MM.1S (cell line): Measurements from ENCODE around the gene FAM161B.

Experiments used
- DNase-seq: peaks from one replicate; pipeline ENCODE4 v3.0.0-alpha.2; 2015
- H2AFZ ChIP-seq: fragments of 300-600 bp; sonication (generic); 2 replicates; pipeline ENCODE4 v1.6.0; 2016; ENCODE audit warnings: antibody characterized with exemption, low read length
- H3F3A ChIP-seq: fragments of 300-600 bp; sonication (generic); 2 replicates; pipeline ENCODE4 v1.6.1; 2016; ENCODE audit warnings: mild to moderate bottlenecking, antibody characterized with exemption, low read length, moderate library complexity, mixed read lengths; ENCODE audit not compliant: insufficient read depth
- H3K27ac ChIP-seq: fragments of 300-600 bp; sonication (generic); 2 replicates; pipeline ENCODE4 v1.5.1; 2016; ENCODE audit warnings: mild to moderate bottlenecking, low read length
- H3K27me3 ChIP-seq: fragments of 300-600 bp; sonication (generic); replicated peaks from 2 replicates; pipeline ENCODE4 v1.6.0; 2016; ENCODE audit warnings: low read length; ENCODE audit not compliant: insufficient read depth
- H3K36me3 ChIP-seq: fragments of 300-600 bp; sonication (generic); replicated peaks from 2 replicates; pipeline ENCODE4 v1.6.1; 2016; ENCODE audit warnings: mild to moderate bottlenecking, low read length, mixed read lengths; ENCODE audit not compliant: insufficient read depth
- H3K4me1 ChIP-seq: fragments of 300-600 bp; sonication (generic); 2 replicates; pipeline ENCODE4 v1.6.1; 2016; ENCODE audit warnings: low read length, mixed read lengths
- H3K4me2 ChIP-seq: fragments of 300-600 bp; sonication (generic); 2 replicates; pipeline ENCODE4 v1.6.0; 2016; ENCODE audit warnings: low read depth, low read length
- H3K4me3 ChIP-seq: fragments of 300-600 bp; sonication (generic); 2 replicates; pipeline ENCODE4 v1.5.1; 2016; ENCODE audit warnings: low read length, mixed read lengths
- H3K79me2 ChIP-seq: fragments of 300-600 bp; sonication (generic); 2 replicates; pipeline ENCODE4 v1.6.1; 2016; ENCODE audit warnings: mixed run types, low read length, mixed read lengths
- H3K9ac ChIP-seq: fragments of 300-600 bp; sonication (generic); 2 replicates; pipeline ENCODE4 v1.6.1; 2016; ENCODE audit warnings: low read length, mixed read lengths
- H3K9me2 ChIP-seq: fragments of 300-600 bp; sonication (generic); replicated peaks from 2 replicates; pipeline ENCODE4 v1.6.1; 2016; ENCODE audit warnings: mild to moderate bottlenecking, low read length, mixed read lengths; ENCODE audit not compliant: insufficient read depth
- H3K9me3 ChIP-seq: fragments of 300-600 bp; sonication (generic); replicated peaks from 2 replicates; pipeline ENCODE4 v1.6.1; 2016; ENCODE audit warnings: mild to moderate bottlenecking, low read length, mixed read lengths; ENCODE audit not compliant: insufficient read depth
- H4K20me1 ChIP-seq: fragments of 300-600 bp; sonication (generic); 2 replicates; pipeline ENCODE4 v1.6.1; 2016; ENCODE audit warnings: mild to moderate bottlenecking, low read length, moderate library complexity, mixed read lengths; ENCODE audit not compliant: insufficient read depth
- CTCF ChIP-seq: fragments of 300-600 bp; sonication (generic); IDR thresholded peaks from 2 replicates; pipeline ENCODE4 v1.5.1; 2016; ENCODE audit warnings: antibody characterized with exemption, low read length, mixed read lengths
- EZH2 ChIP-seq: fragments of 300-600 bp; sonication (generic); optimal IDR thresholded peaks from 2 replicates; pipeline ENCODE3; 2017; ENCODE audit warnings: low read depth, mild to moderate bottlenecking, antibody characterized with exemption, low read length, mixed read lengths
- EZH2phosphoT487 ChIP-seq: fragments of 300-600 bp; sonication (generic); IDR thresholded peaks from 2 replicates; pipeline ENCODE4 v1.6.1; 2018; ENCODE audit warnings: antibody characterized with exemption, low read length

Gene FAM161B

DNA sequence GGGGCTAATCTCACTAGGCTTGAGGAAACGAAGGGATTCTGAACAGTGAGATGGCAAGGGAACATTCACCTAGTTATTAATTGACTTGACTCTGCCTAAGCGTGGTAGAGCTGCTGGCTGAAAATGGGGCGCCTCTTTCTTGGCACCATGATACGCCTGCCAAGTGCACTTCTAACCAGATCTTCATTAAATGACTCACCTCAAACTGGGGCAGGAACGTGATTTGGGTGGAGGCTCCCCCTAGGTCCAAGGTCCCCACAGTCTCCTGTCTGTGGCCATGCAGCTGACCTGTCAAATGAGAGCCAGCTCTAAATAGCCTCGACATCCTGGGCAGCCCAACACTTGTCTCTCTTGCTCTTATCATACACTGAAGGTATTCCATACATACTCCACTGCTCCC lies 26.2 kb upstream of the FAM161B start:
- DNase-seq, result no peak
- no peaks in the 10 kb centered on the region for H3K9me3 ChIP-seq
- H4K20me1 ChIP-seq, result no peaks in the 10 kb centered on the region
- no peaks in the 10 kb centered on the region for H3K4me1 ChIP-seq
- no peak overlapping the region for H3K4me3 ChIP-seq
- TF ChIP-seq CTCF (no peak), EZH2 (no peak), EZH2phosphoT487 (no peak)
- H3K9ac ChIP-seq, result no peak overlapping the region
- no peaks in the 10 kb centered on the region for H3K36me3 ChIP-seq
- no peaks in the 10 kb centered on the region for H3K9me2 ChIP-seq
- H3F3A ChIP-seq, result no peaks in the 10 kb centered on the region
- H3K79me2 ChIP-seq, result no peaks in the 10 kb centered on the region
- H3K27me3 ChIP-seq, result no peaks in the 10 kb centered on the region
- no peak overlapping the region for H3K27ac ChIP-seq
- H3K4me2 ChIP-seq, result no peak overlapping the region
- no peak overlapping the region for H2AFZ ChIP-seq

GRCh38 chr14:73973497-73973896 lies 23.6 kb upstream of the FAM161B start:
- TF ChIP-seq EZH2 (no peak), EZH2phosphoT487 (no peak), CTCF (no peak)
- Histone ChIP-seq H3K9ac (no peak overlapping the region), H4K20me1 (no peaks in the 10 kb centered on the region), H3K4me3 (no peak overlapping the region), H3K4me2 (no peak overlapping the region), H3K36me3 (no peaks in the 10 kb centered on the region), H3K9me2 (no peaks in the 10 kb centered on the region), H2AFZ (no peak overlapping the region), H3K4me1 (no peaks in the 10 kb centered on the region), H3F3A (no peaks in the 10 kb centered on the region), H3K79me2 (no peaks in the 10 kb centered on the region), H3K27me3 (no peaks in the 10 kb centered on the region), H3K9me3 (no peaks in the 10 kb centered on the region), H3K27ac (no peak overlapping the region)
- no peak for DNase-seq

GRCh38 chr14:73968885-73969284 lies 19.0 kb upstream of the FAM161B start:
- DNase-seq, result no peak
- H3K9me3 ChIP-seq, result no peaks in the 10 kb centered on the region
- H3K4me2 ChIP-seq, result no peak overlapping the region
- no peaks in the 10 kb centered on the region for H3K36me3 ChIP-seq
- no peak overlapping the region for H3K27ac ChIP-seq
- no peaks in the 10 kb centered on the region for H4K20me1 ChIP-seq
- H3K9me2 ChIP-seq, result no peaks in the 10 kb centered on the region
- TF ChIP-seq EZH2phosphoT487 (no peak), CTCF (no peak), EZH2 (no peak)
- no peak overlapping the region for H2AFZ ChIP-seq
- no peaks in the 10 kb centered on the region for H3K79me2 ChIP-seq
- no peak overlapping the region for H3K9ac ChIP-seq
- H3K4me1 ChIP-seq, result no peaks in the 10 kb centered on the region
- H3K4me3 ChIP-seq, result no peak overlapping the region
- no peaks in the 10 kb centered on the region for H3K27me3 ChIP-seq
- no peaks in the 10 kb centered on the region for H3F3A ChIP-seq
